Endothelial cell of umbilical vein (primary cell): ENCODE measurements around the gene RABL6. TPM values are rescaled to one million over a fixed set of nuclear protein-coding genes. Genes with fewer than 3 reads are reported as not detected.

ENCODE experiments used
- BruUV-seq: library from RNA; stranded (reverse); fragments of 400-500 nt; replicated peaks from 2 replicates; lab custom pipeline; 2021; lab: Mats Ljungman, UMichigan
- CTCF ChIA-PET: fragments of 300-600, 350-600 bp; sonication (Branson Sonifier 250); formaldehyde crosslinking; loops from one replicate; lab custom pipeline; 2021; ENCODE audit warnings: antibody characterized with exemption, inconsistent platforms; lab: Charles Lee
- POLR2A ChIA-PET: fragments of 300-600, 350-600 bp; sonication (Branson Sonifier 250); formaldehyde crosslinking; loops from one replicate; lab custom pipeline; 2021; ENCODE audit warnings: antibody characterized with exemption, inconsistent platforms; lab: Charles Lee
- DNase-seq: peaks from one replicate; pipeline ENCODE4 v3.0.0-alpha.2; 2011; ENCODE audit warnings: low read depth, low spot score
- FAIRE-seq: peaks from 2 replicates; lab custom pipeline; 2011; peaks lifted over from hg19 to GRCh38; lab: Jason Lieb, UNC
- H2AFZ ChIP-seq: 2 replicates; pipeline ENCODE4 v1.6.0; 2012; ENCODE audit warnings: low read depth, low read length, control low read depth, inconsistent platforms
- H3K27ac ChIP-seq: 2 replicates; pipeline ENCODE4 v1.5.1; 2011; ENCODE audit warnings: low read depth, mild to moderate bottlenecking, control low read depth, low read length, moderate library complexity; ENCODE audit not compliant: insufficient read depth
- H3K27me3 ChIP-seq, 2 experiments: 2 replicates each; pipeline versions ENCODE4 v1.6.0 to v1.6.1; 2011; ENCODE audit warnings: low read length in 2 of 2, mixed read lengths in 1 of 2; ENCODE audit not compliant: control insufficient read depth in 2 of 2, insufficient read depth in 2 of 2
- H3K36me3 ChIP-seq, 2 experiments: 2 replicates in 1 of 2; 3 replicates in 1 of 2; pipeline ENCODE4 v1.5.1; 2011; ENCODE audit warnings: low read length in 2 of 2, mild to moderate bottlenecking in 1 of 2, moderate library complexity in 1 of 2; ENCODE audit not compliant: control insufficient read depth in 2 of 2, insufficient read depth in 2 of 2; ENCODE audit errors: extremely low read depth in 1 of 2
- H3K4me1 ChIP-seq: 3 replicates; pipeline ENCODE4 v1.5.1; 2011; ENCODE audit warnings: mild to moderate bottlenecking, low read length; ENCODE audit not compliant: control insufficient read depth, insufficient read depth; ENCODE audit errors: extremely low read depth
- H3K4me2 ChIP-seq: 2 replicates; pipeline ENCODE4 v1.6.1; 2011; ENCODE audit warnings: low read length, control low read depth, mixed read lengths; ENCODE audit not compliant: insufficient read depth
- H3K4me3 ChIP-seq, 3 experiments: fragments of 200-600 bp in 1 of 3; sonication (generic), shearing (Covaris generic) in 1 of 3; replicated peaks in 1 of 3; 2 replicates each; pipeline ENCODE4 v1.5.1; 2011 to 2016; ENCODE audit warnings: control low read depth in 3 of 3, low read length in 3 of 3, mild to moderate bottlenecking in 2 of 3, inconsistent platforms in 1 of 3, low read depth in 1 of 3, moderate library complexity in 1 of 3; ENCODE audit not compliant: insufficient read depth in 1 of 3
- H3K79me2 ChIP-seq: 2 replicates; pipeline ENCODE4 v1.6.0; 2012; ENCODE audit warnings: low read length, inconsistent platforms; ENCODE audit not compliant: control insufficient read depth, insufficient read depth
- H3K9ac ChIP-seq: replicated peaks from 2 replicates; pipeline ENCODE3; 2011; ENCODE audit warnings: low read length, control low read depth; ENCODE audit not compliant: insufficient read depth; ENCODE audit errors: extremely low read depth
- H3K9me1 ChIP-seq: replicated peaks from 3 replicates; pipeline ENCODE4 v1.6.0; 2011; ENCODE audit warnings: mild to moderate bottlenecking, low read length; ENCODE audit not compliant: control insufficient read depth, insufficient read depth; ENCODE audit errors: extremely low read depth
- H3K9me3 ChIP-seq: replicated peaks from 2 replicates; pipeline ENCODE4 v1.5.1; 2012; ENCODE audit warnings: low read length, inconsistent platforms; ENCODE audit not compliant: control insufficient read depth, insufficient read depth
- H4K20me1 ChIP-seq: replicated peaks from 2 replicates; pipeline ENCODE3; 2011; ENCODE audit warnings: mild to moderate bottlenecking, low read length; ENCODE audit not compliant: control insufficient read depth, insufficient read depth; ENCODE audit errors: extremely low read depth
- EZH2 ChIP-seq: IDR thresholded peaks from 2 replicates; pipeline ENCODE4 v1.6.1; 2012; ENCODE audit warnings: borderline replicate concordance, low read depth, mild to moderate bottlenecking, moderate library complexity, low read length, inconsistent platforms; ENCODE audit not compliant: severe bottlenecking
- JUN ChIP-seq: IDR thresholded peaks from 2 replicates; pipeline ENCODE4 v1.6.1; 2011; ENCODE audit warnings: borderline replicate concordance, low read depth; ENCODE audit not compliant: insufficient read length, insufficient read depth
- MYC ChIP-seq: IDR thresholded peaks from one replicate; pipeline ENCODE4 v1.6.1; 2011; ENCODE audit warnings: mild to moderate bottlenecking, low read depth, low read length
- POLR2AphosphoS5 ChIP-seq: IDR thresholded peaks from 2 replicates; pipeline ENCODE4 v1.6.1; 2012; ENCODE audit warnings: low read depth, mild to moderate bottlenecking, control low read depth, low read length, moderate library complexity; ENCODE audit not compliant: insufficient read depth
- dilution Hi-C: fragments of 300-500 bp; cut with MboI; formaldehyde crosslinking; loops from one replicate; pipeline ENCODE4 v1.15.0; 2019; ENCODE audit warnings: low sequenced_read_pairs; ENCODE audit not compliant: extremely low pct_ligation_motif_present
- intact Hi-C: fragments of 100-400 bp; cut with micrococcal nuclease; formaldehyde crosslinking; loops from one replicate; pipeline ENCODE4 v1.10.0; 2022
- polyA plus RNA-seq, 4 experiments: library from polyadenylated mRNA; depleted of rRNA in 3 of 4; stranded (reverse) in 3 of 4; unstranded in 1 of 4; fragments of >200 nt; gene quantifications; 2 replicates each; pipeline versions ENCODE4 v1.2.1 to v1.2.3, GENCODE V29; 2011 to 2012; ENCODE audit warnings: missing spikeins in 1 of 4
- total RNA-seq: library from RNA; stranded (reverse); gene quantifications from 2 replicates; pipeline ENCODE4 v1.2.3, GENCODE V29; 2021
- TF ChIP-seq, protein P1 (sequence below), 2 donors: IDR thresholded peaks; 1 replicate in 1 of 2; 2 replicates in 1 of 2; pipeline ENCODE4 v1.5.1; 2011; ENCODE audit warnings: low read length in 2 of 2, mild to moderate bottlenecking in 2 of 2, moderate library complexity in 2 of 2, control low read depth in 1 of 2, inconsistent platforms in 1 of 2, low read depth in 1 of 2; ENCODE audit not compliant: insufficient read depth in 1 of 2; ENCODE audit errors: extremely low read depth in 1 of 2
- TF ChIP-seq, protein P2 (sequence below): IDR thresholded peaks from 2 replicates; pipeline ENCODE4 v1.6.1; 2011; ENCODE audit not compliant: insufficient read depth, insufficient read length

Gene RABL6
- total and polyA plus RNA-seq, 2 donors (not counting 3 experiments of a cell fraction or from before 2014, with no cell fraction given), result 60.8 to 112 TPM

DNA sequence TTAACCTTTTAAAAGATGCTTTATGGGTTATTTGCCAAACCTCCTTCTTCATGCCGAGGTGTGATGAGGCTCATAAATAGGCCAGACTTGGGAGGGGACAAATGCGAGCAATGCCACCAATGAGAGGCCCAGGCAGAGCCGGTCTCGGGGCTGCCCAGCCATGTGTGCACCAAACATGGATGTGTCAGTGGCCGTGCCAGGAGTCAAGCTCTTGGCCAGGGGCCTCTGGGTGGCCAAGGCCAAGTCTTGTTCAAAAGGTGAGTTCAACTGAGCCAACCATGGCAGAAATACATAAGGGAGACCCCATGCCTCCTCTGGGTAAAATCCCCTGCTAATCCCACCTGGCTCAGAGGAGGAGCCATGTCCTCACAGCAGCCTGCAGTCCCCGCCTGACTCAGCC, 32.6 kb upstream of the RABL6 start:
- no peak overlapping the region for H2AFZ ChIP-seq
- no peak overlapping the region for H3K4me3 ChIP-seq
- H3K27ac ChIP-seq, result no peak overlapping the region
- H3K9me1 ChIP-seq, result no peaks in the 10 kb centered on the region
- no peaks in the 10 kb centered on the region for H4K20me1 ChIP-seq
- no peaks in the 10 kb centered on the region for H3K79me2 ChIP-seq
- no peak overlapping the region for H3K4me2 ChIP-seq
- POLR2A ChIA-PET, result no interaction called here
- no peak overlapping the region for H3K9ac ChIP-seq
- no peak for TF ChIP-seq MYC
- no peak for TF ChIP-seq POLR2AphosphoS5
- TF ChIP-seq, protein P1, sequence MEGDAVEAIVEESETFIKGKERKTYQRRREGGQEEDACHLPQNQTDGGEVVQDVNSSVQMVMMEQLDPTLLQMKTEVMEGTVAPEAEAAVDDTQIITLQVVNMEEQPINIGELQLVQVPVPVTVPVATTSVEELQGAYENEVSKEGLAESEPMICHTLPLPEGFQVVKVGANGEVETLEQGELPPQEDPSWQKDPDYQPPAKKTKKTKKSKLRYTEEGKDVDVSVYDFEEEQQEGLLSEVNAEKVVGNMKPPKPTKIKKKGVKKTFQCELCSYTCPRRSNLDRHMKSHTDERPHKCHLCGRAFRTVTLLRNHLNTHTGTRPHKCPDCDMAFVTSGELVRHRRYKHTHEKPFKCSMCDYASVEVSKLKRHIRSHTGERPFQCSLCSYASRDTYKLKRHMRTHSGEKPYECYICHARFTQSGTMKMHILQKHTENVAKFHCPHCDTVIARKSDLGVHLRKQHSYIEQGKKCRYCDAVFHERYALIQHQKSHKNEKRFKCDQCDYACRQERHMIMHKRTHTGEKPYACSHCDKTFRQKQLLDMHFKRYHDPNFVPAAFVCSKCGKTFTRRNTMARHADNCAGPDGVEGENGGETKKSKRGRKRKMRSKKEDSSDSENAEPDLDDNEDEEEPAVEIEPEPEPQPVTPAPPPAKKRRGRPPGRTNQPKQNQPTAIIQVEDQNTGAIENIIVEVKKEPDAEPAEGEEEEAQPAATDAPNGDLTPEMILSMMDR (IDR thresholded peaks at IDR 0.05; ENCODE audit: extremely low read depth in 1 of 2, insufficient read depth in 1 of 2, low read depth in 1 of 2, low read length in 2 of 2), result no peak
- TF ChIP-seq, protein P2, sequence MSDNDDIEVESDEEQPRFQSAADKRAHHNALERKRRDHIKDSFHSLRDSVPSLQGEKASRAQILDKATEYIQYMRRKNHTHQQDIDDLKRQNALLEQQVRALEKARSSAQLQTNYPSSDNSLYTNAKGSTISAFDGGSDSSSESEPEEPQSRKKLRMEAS, result no peak
- TF ChIP-seq EZH2, result no peak
- intact Hi-C loops, result no loop called here
- H3K27me3 ChIP-seq, result peaks cover 12 to 21% of the 10 kb centered on the region in 2 experiments
- peaks cover 3% of the 10 kb centered on the region for H3K9me3 ChIP-seq
- H3K36me3 ChIP-seq, result no peaks in the 10 kb centered on the region
- H3K4me1 ChIP-seq, result no peaks in the 10 kb centered on the region
- no TSS peak for BruUV-seq
- CTCF ChIA-PET, result interaction anchor here (1.0 to 1.4 kb wide), 2 partner anchors 9 to 17 kb away, joined by 3 read pairs; no protein-coding TSS in a partner anchor
- no peak for DNase-seq
- FAIRE-seq, result no peak
- dilution Hi-C loops, result no loop called here

DNA sequence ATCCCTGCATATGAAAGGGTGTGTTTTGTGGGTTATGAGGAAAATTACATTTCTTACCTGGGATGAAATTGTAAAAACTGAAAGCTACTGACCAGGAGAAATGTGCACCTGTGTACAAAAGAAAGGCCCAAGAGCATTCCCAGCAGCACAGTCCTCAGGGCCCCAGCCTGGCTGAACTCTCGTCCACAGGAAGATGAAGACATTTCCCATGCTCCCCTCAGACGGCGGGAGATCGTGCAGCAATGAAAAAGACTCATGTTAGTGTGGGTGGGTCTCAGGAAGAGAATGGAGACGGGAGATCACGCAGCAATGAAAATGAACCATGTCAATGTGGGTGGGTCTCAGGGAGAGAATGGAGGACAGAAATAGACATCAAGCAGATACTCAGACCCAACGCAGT, 30.8 kb upstream of the RABL6 start:
- no TSS peak for BruUV-seq
- no peak for DNase-seq
- dilution Hi-C loops, result no loop called here
- H3K4me1 ChIP-seq, result no peaks in the 10 kb centered on the region
- H3K36me3 ChIP-seq, result no peaks in the 10 kb centered on the region
- no peaks in the 10 kb centered on the region for H3K9me1 ChIP-seq
- intact Hi-C loops, result no loop called here
- H3K4me3 ChIP-seq, result no peak overlapping the region
- no peaks in the 10 kb centered on the region for H4K20me1 ChIP-seq
- ChIA-PET CTCF (interaction anchor here (1.4 to 2.5 kb wide), 6 partner anchors 9 to 460 kb away, joined by 3 to 17 read pairs (median 6); partner anchors contain the start of gene ABCA2), POLR2A (no interaction called here)
- H3K79me2 ChIP-seq, result no peaks in the 10 kb centered on the region
- no peak overlapping the region for H3K9ac ChIP-seq
- FAIRE-seq, result no peak
- H3K27ac ChIP-seq, result no peak overlapping the region
- H3K9me3 ChIP-seq, result peaks cover 3% of the 10 kb centered on the region
- TF ChIP-seq JUN, result no peak
- peaks cover 14 to 24% of the 10 kb centered on the region in 2 experiments for H3K27me3 ChIP-seq
- H2AFZ ChIP-seq, result peak overlapping the region; percentile 7
- H3K4me2 ChIP-seq, result no peak overlapping the region
